Measurements from ENCODE around the gene MYG1. TPM values are rescaled to one million over a fixed set of nuclear protein-coding genes. Genes with fewer than 3 reads are reported as not detected.
"Not testable (repeated sequence)": the region's sequence is repeated elsewhere in the genome, so short reads cannot be mapped to it uniquely, and the experiment has no call there.

The MYG1 gene
- polyA plus RNA-seq, 3 donors = 45.0 to 57.6 (median 53.7) TPM

- no peak for DNase-seq (ENCODE audit: extremely low read depth in 1 of 11, low read depth in 9 of 11, low spot score in 4 of 11)
These were observed 8.8 kb downstream of the MYG1 start for GRCh38 chr12:53308276-53308675.

GRCh38 chr12:53313996-53314395, 14.5 kb downstream of the MYG1 start:
- no peak for DNase-seq (ENCODE audit: extremely low read depth in 1 of 11, low read depth in 9 of 11, low spot score in 4 of 11)

GRCh38 chr12:53320352-53321195, 21.1 kb downstream of the MYG1 start:
- no peak for DNase-seq (ENCODE audit: extremely low read depth in 1 of 11, low read depth in 9 of 11, low spot score in 4 of 11)

- peak in 1 of 11 donors; percentile 24 for DNase-seq (ENCODE audit: extremely low read depth in 1 of 11, low read depth in 9 of 11, low spot score in 4 of 11)
These were observed 24.8 kb downstream of the MYG1 start for GRCh38 chr12:53324113-53324778.

- peak; percentile 75 to 92 (median 88) for DNase-seq (ENCODE audit: extremely low read depth in 1 of 11, low read depth in 9 of 11, low spot score in 4 of 11)
These were observed 25.4 kb downstream of the MYG1 start for GRCh38 chr12:53324779-53325510.

GRCh38 chr12:53325511-53326061, 26.1 kb downstream of the MYG1 start:
- DNase-seq (ENCODE audit: extremely low read depth in 1 of 11, low read depth in 9 of 11, low spot score in 4 of 11) = peak in 4 of 11 donors; percentile 7 to 38 (median 28)

- DNase-seq (ENCODE audit: extremely low read depth in 1 of 11, low read depth in 9 of 11, low spot score in 4 of 11) = no peak
These were observed 27.1 kb downstream of the MYG1 start for GRCh38 chr12:53326460-53327185.

- DNase-seq (ENCODE audit: extremely low read depth in 1 of 11, low read depth in 9 of 11, low spot score in 4 of 11) = no peak
These were observed 28.0 kb downstream of the MYG1 start for GRCh38 chr12:53327435-53328042.

GRCh38 chr12:53328043-53328435, 28.5 kb downstream of the MYG1 start:
- DNase-seq (ENCODE audit: extremely low read depth in 1 of 11, low read depth in 9 of 11, low spot score in 4 of 11) = no peak

- DNase-seq (ENCODE audit: extremely low read depth in 1 of 11, low read depth in 9 of 11, low spot score in 4 of 11) = no peak
These were observed 31.2 kb downstream of the MYG1 start for GRCh38 chr12:53330671-53331070.

GRCh38 chr12:53332339-53332738, 32.8 kb downstream of the MYG1 start:
- DNase-seq (ENCODE audit: extremely low read depth in 1 of 11, low read depth in 9 of 11, low spot score in 4 of 11) = not testable (repeated sequence)

- no peak for DNase-seq (ENCODE audit: extremely low read depth in 1 of 11, low read depth in 9 of 11, low spot score in 4 of 11)
These were observed 33.2 kb downstream of the MYG1 start for GRCh38 chr12:53332744-53333143.

GRCh38 chr12:53333289-53333688, 33.8 kb downstream of the MYG1 start:
- DNase-seq (ENCODE audit: extremely low read depth in 1 of 11, low read depth in 9 of 11, low spot score in 4 of 11) = no peak

- DNase-seq (ENCODE audit: extremely low read depth in 1 of 11, low read depth in 9 of 11, low spot score in 4 of 11) = no peak
These were observed 34.4 kb downstream of the MYG1 start for GRCh38 chr12:53333845-53334244.

GRCh38 chr12:53334822-53335221, 35.3 kb downstream of the MYG1 start:
- no peak for DNase-seq (ENCODE audit: extremely low read depth in 1 of 11, low read depth in 9 of 11, low spot score in 4 of 11)

GRCh38 chr12:53336181-53336681, 36.7 kb downstream of the MYG1 start, which contains the start of gene SP7:
Gene SP7, minus strand, starts transcription at chr12:53336354. Its CDS starts 708 bp downstream, at chr12:53335646.
- no peak for DNase-seq (ENCODE audit: extremely low read depth in 1 of 11, low read depth in 9 of 11, low spot score in 4 of 11)

- no peak for DNase-seq (ENCODE audit: extremely low read depth in 1 of 11, low read depth in 9 of 11, low spot score in 4 of 11)
These were observed 38.5 kb downstream of the MYG1 start for GRCh38 chr12:53338017-53338416.

- DNase-seq (ENCODE audit: extremely low read depth in 1 of 11, low read depth in 9 of 11, low spot score in 4 of 11) = no peak
These were observed 39.4 kb downstream of the MYG1 start for GRCh38 chr12:53338916-53339315.
